Panc1 (cell line): ENCODE measurements around the gene ADGRL3.

Experiments used
- TF ChIP-seq, protein P1 (sequence below): fragments of 450-650 bp; IDR thresholded peaks from 2 replicates; pipeline ENCODE4 v1.5.1; 2017; ENCODE audit warnings: mild to moderate bottlenecking
- TF ChIP-seq, protein P2 (sequence below), 2 experiments: IDR thresholded peaks; 2 replicates each; pipeline ENCODE4 v1.6.1; 2011 to 2012; ENCODE audit warnings: low read depth in 2 of 2, control low read depth in 1 of 2, low read length in 1 of 2, mild to moderate bottlenecking in 1 of 2, moderate library complexity in 1 of 2; ENCODE audit not compliant: insufficient read depth in 1 of 2

GRCh38 chr4:61671599-61671998 is 471.5 kb downstream of the ADGRL3 start:
- TF ChIP-seq, protein P1, sequence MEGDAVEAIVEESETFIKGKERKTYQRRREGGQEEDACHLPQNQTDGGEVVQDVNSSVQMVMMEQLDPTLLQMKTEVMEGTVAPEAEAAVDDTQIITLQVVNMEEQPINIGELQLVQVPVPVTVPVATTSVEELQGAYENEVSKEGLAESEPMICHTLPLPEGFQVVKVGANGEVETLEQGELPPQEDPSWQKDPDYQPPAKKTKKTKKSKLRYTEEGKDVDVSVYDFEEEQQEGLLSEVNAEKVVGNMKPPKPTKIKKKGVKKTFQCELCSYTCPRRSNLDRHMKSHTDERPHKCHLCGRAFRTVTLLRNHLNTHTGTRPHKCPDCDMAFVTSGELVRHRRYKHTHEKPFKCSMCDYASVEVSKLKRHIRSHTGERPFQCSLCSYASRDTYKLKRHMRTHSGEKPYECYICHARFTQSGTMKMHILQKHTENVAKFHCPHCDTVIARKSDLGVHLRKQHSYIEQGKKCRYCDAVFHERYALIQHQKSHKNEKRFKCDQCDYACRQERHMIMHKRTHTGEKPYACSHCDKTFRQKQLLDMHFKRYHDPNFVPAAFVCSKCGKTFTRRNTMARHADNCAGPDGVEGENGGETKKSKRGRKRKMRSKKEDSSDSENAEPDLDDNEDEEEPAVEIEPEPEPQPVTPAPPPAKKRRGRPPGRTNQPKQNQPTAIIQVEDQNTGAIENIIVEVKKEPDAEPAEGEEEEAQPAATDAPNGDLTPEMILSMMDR, result no peak
- TF ChIP-seq, protein P2, sequence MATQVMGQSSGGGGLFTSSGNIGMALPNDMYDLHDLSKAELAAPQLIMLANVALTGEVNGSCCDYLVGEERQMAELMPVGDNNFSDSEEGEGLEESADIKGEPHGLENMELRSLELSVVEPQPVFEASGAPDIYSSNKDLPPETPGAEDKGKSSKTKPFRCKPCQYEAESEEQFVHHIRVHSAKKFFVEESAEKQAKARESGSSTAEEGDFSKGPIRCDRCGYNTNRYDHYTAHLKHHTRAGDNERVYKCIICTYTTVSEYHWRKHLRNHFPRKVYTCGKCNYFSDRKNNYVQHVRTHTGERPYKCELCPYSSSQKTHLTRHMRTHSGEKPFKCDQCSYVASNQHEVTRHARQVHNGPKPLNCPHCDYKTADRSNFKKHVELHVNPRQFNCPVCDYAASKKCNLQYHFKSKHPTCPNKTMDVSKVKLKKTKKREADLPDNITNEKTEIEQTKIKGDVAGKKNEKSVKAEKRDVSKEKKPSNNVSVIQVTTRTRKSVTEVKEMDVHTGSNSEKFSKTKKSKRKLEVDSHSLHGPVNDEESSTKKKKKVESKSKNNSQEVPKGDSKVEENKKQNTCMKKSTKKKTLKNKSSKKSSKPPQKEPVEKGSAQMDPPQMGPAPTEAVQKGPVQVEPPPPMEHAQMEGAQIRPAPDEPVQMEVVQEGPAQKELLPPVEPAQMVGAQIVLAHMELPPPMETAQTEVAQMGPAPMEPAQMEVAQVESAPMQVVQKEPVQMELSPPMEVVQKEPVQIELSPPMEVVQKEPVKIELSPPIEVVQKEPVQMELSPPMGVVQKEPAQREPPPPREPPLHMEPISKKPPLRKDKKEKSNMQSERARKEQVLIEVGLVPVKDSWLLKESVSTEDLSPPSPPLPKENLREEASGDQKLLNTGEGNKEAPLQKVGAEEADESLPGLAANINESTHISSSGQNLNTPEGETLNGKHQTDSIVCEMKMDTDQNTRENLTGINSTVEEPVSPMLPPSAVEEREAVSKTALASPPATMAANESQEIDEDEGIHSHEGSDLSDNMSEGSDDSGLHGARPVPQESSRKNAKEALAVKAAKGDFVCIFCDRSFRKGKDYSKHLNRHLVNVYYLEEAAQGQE (IDR thresholded peaks at IDR 0.05; ENCODE audit: insufficient read depth in 1 of 2, low read depth in 2 of 2, low read length in 1 of 2), result no peak
